Upper lobe of right lung (tissue), 1 donor: ENCODE data around the gene EFCAB12. TPM values are rescaled to one million over a fixed set of nuclear protein-coding genes. Genes with fewer than 3 reads are reported as not detected.

Experiments
- ATAC-seq: fragments of 200-7000 bp; cut with Tn5 transposase; one replicate; pipeline ENCODE4 v1.9.1; 2020; ENCODE audit warnings: mild to moderate bottlenecking, moderate library complexity
- DNase-seq: peaks from one replicate; pipeline ENCODE4 v3.0.0-alpha.2; 2020
- H3K27ac ChIP-seq: fragments of 200-600 bp; one replicate; pipeline ENCODE4 v1.8.0; 2022
- H3K27me3 ChIP-seq: fragments of 200-600 bp; one replicate; pipeline ENCODE4 v1.8.0; 2022; ENCODE audit warnings: mild to moderate bottlenecking
- H3K36me3 ChIP-seq: fragments of 200-600 bp; one replicate; pipeline ENCODE4 v1.8.0; 2022
- H3K4me1 ChIP-seq: fragments of 200-600 bp; one replicate; pipeline ENCODE4 v1.8.0; 2022
- H3K4me3 ChIP-seq: fragments of 200-600 bp; one replicate; pipeline ENCODE4 v1.8.0; 2022; ENCODE audit warnings: mild to moderate bottlenecking
- H3K9me3 ChIP-seq: fragments of 200-600 bp; one replicate; pipeline ENCODE4 v1.8.0; 2022
- CTCF ChIP-seq: fragments of 200-600 bp; IDR thresholded peaks from one replicate; pipeline ENCODE4 v1.8.0; 2022; ENCODE audit warnings: antibody characterized with exemption
- intact Hi-C: fragments of 100-400 bp; cut with DNase I; formaldehyde crosslinking; loops from one replicate; pipeline ENCODE4 v1.11.0; 2022
- total RNA-seq: library from RNA; stranded (reverse); fragmentation: NEBNext Ultra II Directional; extraction: Animal tissue kit (Norgen Biotek cat#: 25700); gene quantifications from one replicate; pipeline ENCODE4 v1.2.1, GENCODE V29; 2021
- donor health status: DM: no; HTN: yes; CAD: no; lungs with severe emphysema.

EFCAB12 gene
- total RNA-seq, 1 donor from 2014 or later: 0.55 TPM

GRCh38 chr3:129439817-129440617 is 11.6 kb upstream of the EFCAB12 start, which contains the start of the genes IFT122 and MBD4:
Gene IFT122 (plus strand): TSS chr3:129440224. CDS start chr3:129440331, 107 bp downstream.
Gene MBD4 (minus strand): TSS chr3:129439948. CDS start chr3:129439833, 115 bp downstream.
- H3K27ac ChIP-seq: peak within 1 kb of the TSS; percentile 94
- ATAC-seq: peak; percentile 97
- no peaks in the 10 kb centered on the region for H3K9me3 ChIP-seq
- peak within 1 kb of the TSS; percentile 89 for H3K4me3 ChIP-seq
- H3K4me1 ChIP-seq: peaks cover 46% of the 10 kb centered on the region
- intact Hi-C loops: no loop called here
- peak; percentile 99 for DNase-seq
- no peaks in the 10 kb centered on the region for H3K27me3 ChIP-seq
- H3K36me3 ChIP-seq: peaks cover 27% of the 10 kb centered on the region
- TF ChIP-seq CTCF: no peak

- H3K36me3 ChIP-seq: peaks cover 33% of the 10 kb centered on the region
- peak overlapping the region; percentile 94 for H3K27ac ChIP-seq
- H3K4me3 ChIP-seq: peak overlapping the region; percentile 89
- ATAC-seq (peak; percentile 5), DNase-seq (peak; percentile 76)
- no peaks in the 10 kb centered on the region for H3K27me3 ChIP-seq
- intact Hi-C loops: no loop called here
- H3K9me3 ChIP-seq: no peaks in the 10 kb centered on the region
- no peak for TF ChIP-seq CTCF
- peaks cover 52% of the 10 kb centered on the region for H3K4me1 ChIP-seq
These were observed 10.9 kb upstream of the EFCAB12 start for GRCh38 chr3:129439226-129439816.

- Histone ChIP-seq H3K4me3 (no peak overlapping the region), H3K36me3 (peaks cover 73% of the 10 kb centered on the region), H3K9me3 (no peaks in the 10 kb centered on the region), H3K27me3 (no peaks in the 10 kb centered on the region), H3K27ac (no peak overlapping the region), H3K4me1 (peaks cover 30% of the 10 kb centered on the region)
- no peak for ATAC-seq
- no peak for TF ChIP-seq CTCF
- DNase-seq: no peak
- intact Hi-C loops: no loop called here
These were observed 6.9 kb upstream of the EFCAB12 start for GRCh38 chr3:129435367-129435766.

- H3K9me3 ChIP-seq: no peaks in the 10 kb centered on the region
- no peak for TF ChIP-seq CTCF
- peaks cover 31% of the 10 kb centered on the region for H3K4me1 ChIP-seq
- DNase-seq (no peak), ATAC-seq (no peak)
- H3K27ac ChIP-seq: no peak overlapping the region
- H3K27me3 ChIP-seq: no peaks in the 10 kb centered on the region
- H3K4me3 ChIP-seq: no peak overlapping the region
- intact Hi-C loops: no loop called here
- H3K36me3 ChIP-seq: peaks cover 78% of the 10 kb centered on the region
These were observed 5.7 kb upstream of the EFCAB12 start for GRCh38 chr3:129434140-129434539.

- Histone ChIP-seq H3K4me1 (peaks cover 35% of the 10 kb centered on the region), H3K36me3 (peaks cover 78% of the 10 kb centered on the region)
- intact Hi-C loops: no loop called here
These were observed 5.1 kb upstream of the EFCAB12 start for GRCh38 chr3:129433565-129433964.

More at GRCh38 chr3:129433565-129433964, 5.1 kb upstream of the EFCAB12 start:
- H3K9me3 ChIP-seq: no peaks in the 10 kb centered on the region
- no peaks in the 10 kb centered on the region for H3K27me3 ChIP-seq
- no peak for TF ChIP-seq CTCF
- H3K4me3 ChIP-seq: no peak overlapping the region
- no peak for DNase-seq
- no peak overlapping the region for H3K27ac ChIP-seq
- no peak for ATAC-seq
